Activated CD8-positive, alpha-beta memory T cell treated with anti-CD3 and anti-CD28 coated beads, Interleukin-2, amount 50 U/mL, for 24 hours (primary cell): Measurements from ENCODE around the gene HOXC9.

ENCODE experiments used
- DNase-seq: peaks from one replicate; pipeline ENCODE4 v3.0.0-alpha.2; 2020; ENCODE audit errors: extremely low read depth

The HOXC9 gene

DNA sequence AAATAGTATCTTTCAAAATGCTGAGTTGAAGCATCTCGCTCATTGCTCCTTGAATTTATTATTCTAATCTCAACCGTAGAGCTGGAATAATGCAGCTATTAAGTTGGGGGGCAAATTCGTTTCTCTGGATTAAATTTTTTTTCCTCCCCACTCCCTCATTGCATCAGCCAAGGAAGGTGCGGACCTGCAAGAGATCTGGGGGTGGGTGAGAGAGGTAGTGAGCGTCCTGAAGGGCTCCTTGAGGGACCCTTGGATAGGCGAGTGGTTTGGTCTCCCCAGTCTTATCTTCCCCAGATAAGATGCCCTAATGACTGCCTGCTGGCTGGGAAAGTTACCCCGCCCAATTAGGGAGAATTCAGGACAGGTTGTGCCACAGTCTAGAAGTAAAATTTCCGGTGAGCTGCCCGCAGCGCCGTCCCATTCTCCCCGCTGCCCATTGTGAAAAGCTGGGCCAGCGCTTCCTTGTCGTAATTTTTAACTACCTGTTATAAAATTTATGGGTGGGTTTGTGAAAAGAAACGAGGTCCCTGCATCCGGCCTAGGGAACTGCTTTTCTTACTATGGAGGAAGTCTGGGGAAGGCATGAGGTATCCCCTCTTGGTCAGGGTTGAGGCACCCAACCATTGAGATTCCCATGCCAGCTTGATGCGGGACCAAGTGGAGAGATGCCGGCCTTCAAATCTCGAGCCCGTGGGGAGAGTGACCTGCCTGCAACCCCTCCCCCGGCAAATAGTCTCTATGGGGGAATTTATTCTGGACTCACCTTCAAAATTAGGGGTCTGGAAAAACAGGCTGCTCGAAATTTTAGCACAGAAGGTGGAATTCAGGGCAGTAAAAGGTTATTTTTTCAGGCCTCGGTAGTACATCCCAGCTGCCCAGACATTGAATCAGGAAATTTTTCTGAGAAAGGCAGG lies 15.3 kb downstream of the HOXC9 start:
- no peak for DNase-seq

DNA sequence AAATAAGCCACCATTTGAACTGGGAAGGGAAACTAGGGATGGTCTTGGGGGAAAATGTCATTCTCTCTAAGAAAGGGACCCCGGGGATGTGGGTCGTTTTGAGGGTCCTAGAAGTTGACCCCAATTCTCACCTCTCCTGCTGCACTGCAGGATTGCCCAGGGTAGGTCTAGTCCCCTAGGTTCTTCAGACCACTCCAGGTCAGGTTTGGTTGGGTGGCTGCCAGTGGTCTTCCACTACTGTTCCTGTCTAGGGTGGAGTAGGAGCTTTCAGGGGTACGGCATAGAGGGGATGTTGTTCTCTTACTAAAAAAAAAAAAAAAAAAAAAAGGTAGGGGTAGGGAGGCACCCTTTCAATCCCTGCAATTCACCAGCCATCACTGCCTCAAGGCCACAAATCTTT lies 16.1 kb downstream of the HOXC9 start:
- no peak for DNase-seq

DNA sequence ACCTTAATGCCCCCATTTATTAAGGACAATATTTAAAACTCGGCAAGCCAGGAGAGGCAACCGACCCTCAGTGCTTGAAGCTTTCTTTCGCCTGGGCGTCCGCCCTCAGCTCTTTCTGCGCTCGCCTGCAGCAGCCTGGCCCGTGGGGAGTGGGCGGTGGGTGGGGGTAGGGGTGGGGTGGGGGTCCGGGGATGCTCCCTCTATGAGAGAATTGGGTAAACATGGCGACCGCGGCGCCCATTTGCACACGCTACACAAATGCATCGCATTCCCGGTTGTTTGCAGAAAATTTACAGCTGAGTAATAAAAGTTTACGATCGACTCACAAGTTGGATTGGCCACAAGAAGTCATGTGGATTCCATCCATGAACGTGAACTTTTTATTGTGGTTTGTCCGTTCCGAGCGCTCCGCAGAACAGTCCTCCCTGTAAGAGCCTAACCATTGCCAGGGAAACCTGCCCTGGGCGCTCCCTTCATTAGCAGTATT lies 16.6 kb downstream of the HOXC9 start:
- DNase-seq, result no peak

DNA sequence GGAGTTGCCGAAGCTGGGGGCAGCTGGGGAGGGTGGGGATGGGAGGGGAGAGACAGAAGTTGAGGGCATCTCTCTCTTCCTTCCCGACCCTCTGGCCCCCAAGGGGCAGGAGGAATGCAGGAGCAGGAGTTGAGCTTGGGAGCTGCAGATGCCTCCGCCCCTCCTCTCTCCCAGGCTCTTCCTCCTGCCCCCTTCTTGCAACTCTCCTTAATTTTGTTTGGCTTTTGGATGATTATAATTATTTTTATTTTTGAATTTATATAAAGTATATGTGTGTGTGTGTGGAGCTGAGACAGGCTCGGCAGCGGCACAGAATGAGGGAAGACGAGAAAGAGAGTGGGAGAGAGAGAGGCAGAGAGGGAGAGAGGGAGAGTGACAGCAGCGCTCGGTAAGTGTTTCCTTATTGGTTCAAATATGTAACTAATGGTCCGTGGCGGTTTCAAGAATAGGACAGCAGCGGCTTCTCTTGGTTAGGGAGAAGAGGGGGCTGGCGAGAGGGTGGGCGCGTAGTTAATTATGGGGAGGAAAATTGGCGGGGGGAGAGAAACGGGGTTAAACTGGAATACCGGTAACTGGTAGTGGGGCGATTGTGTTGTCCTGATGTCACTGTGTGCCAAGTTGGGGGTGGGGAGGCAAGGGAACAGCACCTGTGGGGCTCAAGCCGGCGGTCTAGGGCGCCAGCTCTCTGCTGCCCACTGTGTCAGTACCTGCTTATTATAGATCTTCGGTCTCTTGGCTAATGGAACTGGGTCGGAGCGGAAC lies 17.2 kb downstream of the HOXC9 start:
- DNase-seq, result no peak

GRCh38 chr12:54017878-54018467 lies 18.0 kb downstream of the HOXC9 start:
- no peak for DNase-seq

- no peak for DNase-seq
Measured at GRCh38 chr12:54018468-54018984, 18.6 kb downstream of the HOXC9 start.

DNA sequence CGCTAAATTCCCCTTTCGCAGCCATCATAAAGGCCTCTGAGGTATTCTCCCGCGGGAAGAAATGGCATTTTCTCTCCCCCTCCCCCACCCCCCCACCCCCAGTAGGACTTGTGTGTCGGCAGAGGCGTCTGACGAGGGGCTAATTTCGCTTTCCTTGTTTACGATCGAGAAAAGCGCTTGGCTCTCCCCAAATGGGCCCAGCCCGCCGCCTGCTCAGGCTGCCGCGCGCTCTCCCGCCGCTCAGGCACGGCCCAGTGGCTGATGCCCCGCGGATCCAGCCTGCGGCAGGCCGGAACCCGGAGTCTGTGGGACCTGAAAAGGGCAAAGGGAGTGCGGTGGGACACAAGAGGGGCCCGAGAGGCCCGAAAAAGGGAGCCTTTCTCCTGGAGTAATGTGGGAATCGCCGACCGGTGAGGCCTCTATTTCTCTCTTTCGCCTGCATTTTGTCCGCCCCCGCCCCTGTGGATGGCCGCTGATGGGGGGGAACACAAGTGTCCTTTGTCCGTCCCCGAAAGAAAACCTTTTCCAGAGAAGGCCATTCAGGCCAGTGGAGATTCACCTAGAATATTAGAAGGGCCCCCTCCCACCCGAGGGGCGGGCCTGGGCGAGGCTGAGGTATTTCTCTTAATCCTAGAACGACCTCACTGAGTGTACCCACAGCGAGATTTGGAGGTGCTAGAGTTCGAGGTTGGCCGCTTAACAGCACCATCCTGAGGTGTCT lies 19.3 kb downstream of the HOXC9 start:
- no peak for DNase-seq

GRCh38 chr12:54019924-54020590 lies 20.1 kb downstream of the HOXC9 start:
- no peak for DNase-seq

GRCh38 chr12:54020591-54021405 lies 20.8 kb downstream of the HOXC9 start:
- DNase-seq, result no peak

- DNase-seq, result no peak
Measured at GRCh38 chr12:54021432-54022013, 21.6 kb downstream of the HOXC9 start.

DNA sequence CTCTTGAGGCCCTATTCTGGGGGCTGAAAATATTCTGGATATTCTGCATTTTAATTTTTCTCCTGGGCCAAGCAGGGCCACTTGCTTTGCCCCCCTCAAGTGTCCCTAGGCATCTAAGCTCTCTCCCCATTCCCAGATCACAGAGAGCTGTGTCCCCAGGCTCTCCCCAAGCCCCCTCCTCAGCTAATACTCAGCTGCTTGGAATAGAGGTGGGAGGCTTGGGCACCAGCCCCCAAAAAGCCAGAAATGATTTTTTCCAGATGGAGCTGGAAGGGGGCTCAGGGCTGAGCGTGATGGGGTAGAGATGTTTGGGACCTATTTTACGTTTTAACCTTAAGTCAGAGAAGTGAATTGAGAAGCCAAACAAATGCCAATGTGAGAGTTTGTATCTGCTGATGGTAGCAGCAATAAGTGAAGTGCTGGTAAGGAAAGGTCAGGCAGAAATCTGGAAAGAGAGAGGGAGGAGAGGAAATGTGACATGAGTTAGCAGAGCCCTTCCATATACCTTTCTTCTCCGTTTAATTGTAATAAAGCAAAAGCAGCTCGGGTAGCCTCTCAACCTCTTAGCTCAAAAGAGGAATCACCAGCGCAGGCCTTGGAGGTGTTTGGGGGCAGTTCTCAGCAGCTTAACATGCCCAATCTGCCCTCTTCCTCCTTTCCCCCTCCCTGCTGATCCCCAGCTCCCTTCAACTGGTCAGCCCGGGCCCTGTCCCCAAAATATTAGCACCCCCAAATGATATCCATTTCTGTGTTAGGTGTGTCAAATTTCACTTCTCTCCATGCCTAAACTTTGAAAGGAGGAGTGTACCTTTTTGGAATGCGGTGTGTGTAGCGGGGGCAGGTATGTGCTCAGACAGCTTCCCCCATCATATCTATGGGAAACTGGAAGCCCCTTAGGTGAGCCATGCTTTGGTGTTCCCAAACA lies 23.3 kb downstream of the HOXC9 start:
- no peak for DNase-seq

GRCh38 chr12:54024127-54024526 lies 24.2 kb downstream of the HOXC9 start:
- no peak for DNase-seq

GRCh38 chr12:54024581-54025305 lies 24.8 kb downstream of the HOXC9 start:
- no peak for DNase-seq

DNA sequence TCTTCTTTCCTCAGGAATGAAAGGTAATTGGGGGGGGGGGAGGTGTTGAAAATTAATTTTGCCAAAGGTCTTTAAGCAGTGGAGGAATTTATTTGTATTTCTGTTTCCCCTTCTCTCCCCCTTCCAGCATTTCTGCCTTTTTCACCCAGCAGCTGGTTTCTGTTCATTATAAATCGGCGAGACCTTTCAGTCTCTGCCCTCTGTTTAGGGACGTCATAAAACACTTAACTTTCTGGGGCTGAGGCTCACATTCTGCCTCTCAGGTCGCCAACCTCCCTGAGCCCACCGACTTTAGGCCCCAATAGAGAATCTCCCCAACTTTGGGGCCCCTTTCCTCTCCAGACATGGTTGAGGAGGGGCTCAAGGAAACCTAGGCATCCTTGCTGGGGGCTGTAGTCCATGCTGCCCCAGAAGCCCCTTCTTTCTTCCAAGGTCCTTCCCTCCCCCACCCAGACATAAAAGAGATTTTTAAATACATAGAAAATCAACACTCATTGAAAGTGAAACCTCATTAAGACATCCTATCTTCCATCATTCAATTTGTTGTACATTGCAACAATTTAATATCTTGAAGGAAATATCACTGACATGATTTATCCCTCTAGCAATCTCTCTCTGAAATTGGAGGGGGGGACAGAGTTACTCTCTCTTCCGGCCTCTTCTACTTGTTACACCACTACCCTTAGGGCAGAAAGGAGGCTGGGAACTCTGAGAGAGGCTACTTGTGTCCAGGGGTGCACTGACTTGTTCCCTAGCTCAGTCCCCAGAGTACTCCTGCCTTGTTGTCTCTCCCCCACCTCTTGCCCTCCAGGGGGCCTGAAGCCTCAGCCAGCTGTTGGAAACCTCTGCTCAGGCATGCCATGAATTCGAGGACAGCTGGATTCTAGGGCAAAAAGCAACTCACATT lies 25.8 kb downstream of the HOXC9 start:
- DNase-seq, result no peak

DNA sequence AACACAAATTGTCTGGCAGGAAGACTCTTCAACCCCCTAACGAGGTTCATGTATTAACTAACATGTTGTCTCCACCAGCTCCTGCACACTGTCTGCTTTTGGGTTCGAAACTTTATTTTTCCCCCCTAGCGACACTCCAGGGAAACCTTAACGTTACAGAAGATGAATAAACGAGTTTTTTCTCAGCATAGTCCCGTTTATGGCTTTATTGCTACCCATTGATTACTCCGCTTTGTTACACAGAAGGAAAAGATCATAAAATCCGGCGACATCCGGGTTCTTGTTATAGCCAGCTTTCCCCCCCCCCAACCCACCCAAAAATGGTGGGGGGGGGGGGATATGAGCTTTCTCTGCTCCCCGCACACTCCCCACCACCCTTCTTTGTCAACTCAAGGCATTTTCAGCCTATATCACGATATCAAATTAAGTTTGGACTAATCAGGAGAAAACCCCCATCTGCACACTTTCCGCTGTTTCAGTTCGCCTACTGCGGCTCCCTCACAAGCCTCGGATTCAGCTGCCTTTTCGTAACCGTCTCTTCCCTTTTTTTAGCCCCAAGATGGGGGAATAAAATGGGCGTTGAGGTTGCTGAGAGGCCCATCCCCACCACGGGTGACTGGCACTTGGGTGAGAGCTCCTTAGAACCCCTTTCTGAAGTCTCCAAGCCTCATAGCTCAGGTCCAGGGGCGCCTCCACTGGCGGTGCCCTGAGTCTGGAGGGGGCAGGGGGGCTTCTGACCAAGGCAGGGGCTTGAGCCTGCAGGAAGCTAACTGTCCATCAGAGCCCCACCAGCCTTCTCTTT lies 26.9 kb downstream of the HOXC9 start:
- no peak for DNase-seq

DNA sequence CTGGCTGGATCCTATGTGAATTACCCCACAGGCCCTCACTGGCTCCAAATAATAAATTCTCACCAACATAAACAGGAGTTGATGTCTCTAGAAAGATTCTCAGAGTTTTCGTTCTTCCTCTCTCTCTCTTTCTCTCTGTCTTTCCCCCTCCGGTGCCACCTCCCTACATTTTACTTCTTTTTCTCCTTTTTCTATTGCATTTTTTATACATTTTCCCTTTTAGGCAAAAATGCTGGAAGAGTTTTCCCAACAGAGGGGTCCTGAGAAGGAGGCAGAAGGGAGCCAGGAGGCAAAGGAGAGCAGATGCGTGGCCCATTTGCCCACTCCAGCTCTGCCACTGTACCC lies 27.5 kb downstream of the HOXC9 start:
- no peak for DNase-seq
